GM21619 (cell line): ENCODE data around the gene GAREM2.

Source experiments
- ATAC-seq: cut with Tn5 transposase; IDR thresholded peaks from one replicate; pipeline ENCODE4 v1.9.1; 2021; ENCODE audit not compliant: unreplicated experiment

GAREM2 gene

GRCh38 chr2:26224095-26224494 is 51.2 kb downstream of the GAREM2 start:
- ATAC-seq = no peak

GRCh38 chr2:26229595-26229994 is 56.7 kb downstream of the GAREM2 start:
- no peak for ATAC-seq

- ATAC-seq = no peak
Observed at GRCh38 chr2:26230806-26231205, 57.9 kb downstream of the GAREM2 start.

GRCh38 chr2:26235089-26235488 is 62.2 kb downstream of the GAREM2 start:
- ATAC-seq = no peak

GRCh38 chr2:26237868-26238267 is 65.0 kb downstream of the GAREM2 start:
- ATAC-seq = no peak

DNA sequence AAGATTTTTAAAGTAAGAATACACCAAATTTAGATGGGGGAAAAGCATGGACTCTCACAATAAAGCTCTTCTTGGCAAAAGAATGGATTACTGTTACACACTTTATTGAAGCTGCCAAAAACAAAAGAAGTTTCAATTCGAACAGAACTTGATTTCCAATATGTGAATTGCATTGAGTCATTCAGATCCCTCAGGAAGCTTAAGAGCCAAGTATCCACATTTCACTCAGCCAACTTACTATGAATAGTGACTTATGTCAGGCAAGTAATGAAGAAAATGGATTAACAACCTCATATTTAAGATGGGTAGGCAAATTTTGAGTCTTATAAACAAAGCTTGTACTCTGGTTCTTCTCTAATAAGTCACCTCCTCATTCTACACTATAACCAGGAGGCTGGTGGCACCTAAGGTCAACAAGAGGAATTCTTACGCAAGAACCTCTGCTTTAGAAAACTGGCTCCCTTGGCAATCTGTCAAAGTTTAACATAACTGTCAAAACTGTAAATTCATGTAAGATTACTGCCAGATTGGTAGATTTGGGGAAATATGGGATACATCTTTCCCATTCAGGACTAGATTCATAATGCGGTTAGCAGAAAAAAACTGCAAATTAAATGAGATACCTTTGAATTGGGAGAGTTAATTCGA is 65.5 kb downstream of the GAREM2 start:
- ATAC-seq = no peak
